ENCODE data around the gene TTC13. TPM values are rescaled to one million over a fixed set of nuclear protein-coding genes. Genes with fewer than 3 reads are reported as not detected.
A peak's percentile ranks its signal among the peaks of the same experiment; 100 is the strongest.

The TTC13 gene
- total RNA-seq, 1 donor from 2014 or later, result 19.5 TPM

GRCh38 chr1:230902349-230902923, 76.2 kb downstream of the TTC13 start:
- no peak for DNase-seq (ENCODE audit: extremely low spot score, unreplicated experiment)
- Mint-ChIP-seq H3K36me3 (ENCODE audit: unreplicated experiment) (peaks cover 17% of the 10 kb centered on the region), H3K27me3 (ENCODE audit: unreplicated experiment) (no peaks in the 10 kb centered on the region), H3K27ac (ENCODE audit: unreplicated experiment) (no peak overlapping the region), H3K4me1 (ENCODE audit: unreplicated experiment) (peaks cover 36% of the 10 kb centered on the region), H3K9me3 (ENCODE audit: unreplicated experiment) (no peaks in the 10 kb centered on the region), H3K4me3 (ENCODE audit: unreplicated experiment) (no peak overlapping the region)
- TF ChIP-seq, protein P1, sequence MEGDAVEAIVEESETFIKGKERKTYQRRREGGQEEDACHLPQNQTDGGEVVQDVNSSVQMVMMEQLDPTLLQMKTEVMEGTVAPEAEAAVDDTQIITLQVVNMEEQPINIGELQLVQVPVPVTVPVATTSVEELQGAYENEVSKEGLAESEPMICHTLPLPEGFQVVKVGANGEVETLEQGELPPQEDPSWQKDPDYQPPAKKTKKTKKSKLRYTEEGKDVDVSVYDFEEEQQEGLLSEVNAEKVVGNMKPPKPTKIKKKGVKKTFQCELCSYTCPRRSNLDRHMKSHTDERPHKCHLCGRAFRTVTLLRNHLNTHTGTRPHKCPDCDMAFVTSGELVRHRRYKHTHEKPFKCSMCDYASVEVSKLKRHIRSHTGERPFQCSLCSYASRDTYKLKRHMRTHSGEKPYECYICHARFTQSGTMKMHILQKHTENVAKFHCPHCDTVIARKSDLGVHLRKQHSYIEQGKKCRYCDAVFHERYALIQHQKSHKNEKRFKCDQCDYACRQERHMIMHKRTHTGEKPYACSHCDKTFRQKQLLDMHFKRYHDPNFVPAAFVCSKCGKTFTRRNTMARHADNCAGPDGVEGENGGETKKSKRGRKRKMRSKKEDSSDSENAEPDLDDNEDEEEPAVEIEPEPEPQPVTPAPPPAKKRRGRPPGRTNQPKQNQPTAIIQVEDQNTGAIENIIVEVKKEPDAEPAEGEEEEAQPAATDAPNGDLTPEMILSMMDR (IDR thresholded peaks at IDR 0.05), result no peak

DNA sequence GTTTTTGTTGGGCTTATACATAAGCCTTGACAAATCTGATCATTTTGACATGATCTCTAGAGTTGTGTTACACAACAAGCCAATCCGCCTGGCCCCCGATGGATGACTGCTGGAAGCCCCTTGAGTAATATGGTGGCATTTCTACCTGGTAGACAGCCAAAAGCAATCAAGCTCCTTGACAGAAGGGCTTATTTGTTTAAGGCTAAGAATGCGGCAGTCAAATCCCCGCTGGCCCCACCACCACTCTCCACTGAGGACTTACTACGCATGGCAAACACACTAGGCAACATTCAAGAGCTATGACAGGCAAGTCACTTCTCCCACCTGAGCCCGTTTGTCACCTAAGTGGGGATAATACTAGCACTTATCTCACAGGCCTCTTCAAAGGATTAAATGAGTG, 77.0 kb downstream of the TTC13 start:
- H3K27me3 Mint-ChIP-seq (ENCODE audit: unreplicated experiment), result no peaks in the 10 kb centered on the region
- H3K4me3 Mint-ChIP-seq (ENCODE audit: unreplicated experiment), result no peak overlapping the region
- H3K9me3 Mint-ChIP-seq (ENCODE audit: unreplicated experiment), result no peaks in the 10 kb centered on the region
- H3K4me1 Mint-ChIP-seq (ENCODE audit: unreplicated experiment), result peaks cover 43% of the 10 kb centered on the region
- H3K36me3 Mint-ChIP-seq (ENCODE audit: unreplicated experiment), result peaks cover 14% of the 10 kb centered on the region
- no peak for DNase-seq (ENCODE audit: extremely low spot score, unreplicated experiment)
- H3K27ac Mint-ChIP-seq (ENCODE audit: unreplicated experiment), result no peak overlapping the region
- TF ChIP-seq, protein P1 (IDR thresholded peaks at IDR 0.05), result no peak

GRCh38 chr1:230900984-230901383, 77.7 kb downstream of the TTC13 start:
- DNase-seq (ENCODE audit: extremely low spot score, unreplicated experiment), result no peak
- no peaks in the 10 kb centered on the region for H3K27me3 Mint-ChIP-seq (ENCODE audit: unreplicated experiment)
- TF ChIP-seq, protein P1 (IDR thresholded peaks at IDR 0.05), result no peak
- peaks cover 12% of the 10 kb centered on the region for H3K36me3 Mint-ChIP-seq (ENCODE audit: unreplicated experiment)
- no peak overlapping the region for H3K27ac Mint-ChIP-seq (ENCODE audit: unreplicated experiment)
- H3K4me1 Mint-ChIP-seq (ENCODE audit: unreplicated experiment), result peaks cover 37% of the 10 kb centered on the region
- H3K4me3 Mint-ChIP-seq (ENCODE audit: unreplicated experiment), result no peak overlapping the region
- H3K9me3 Mint-ChIP-seq (ENCODE audit: unreplicated experiment), result no peaks in the 10 kb centered on the region

GRCh38 chr1:230899841-230900251, 78.8 kb downstream of the TTC13 start:
- Mint-ChIP-seq H3K9me3 (ENCODE audit: unreplicated experiment) (no peaks in the 10 kb centered on the region), H3K27me3 (ENCODE audit: unreplicated experiment) (no peaks in the 10 kb centered on the region), H3K4me1 (ENCODE audit: unreplicated experiment) (peaks cover 37% of the 10 kb centered on the region), H3K27ac (ENCODE audit: unreplicated experiment) (peak overlapping the region; percentile 59), H3K4me3 (ENCODE audit: unreplicated experiment) (no peak overlapping the region), H3K36me3 (ENCODE audit: unreplicated experiment) (peaks cover 5% of the 10 kb centered on the region)
- TF ChIP-seq, protein P1 (IDR thresholded peaks at IDR 0.05), result no peak
- no peak for DNase-seq (ENCODE audit: extremely low spot score, unreplicated experiment)

DNA sequence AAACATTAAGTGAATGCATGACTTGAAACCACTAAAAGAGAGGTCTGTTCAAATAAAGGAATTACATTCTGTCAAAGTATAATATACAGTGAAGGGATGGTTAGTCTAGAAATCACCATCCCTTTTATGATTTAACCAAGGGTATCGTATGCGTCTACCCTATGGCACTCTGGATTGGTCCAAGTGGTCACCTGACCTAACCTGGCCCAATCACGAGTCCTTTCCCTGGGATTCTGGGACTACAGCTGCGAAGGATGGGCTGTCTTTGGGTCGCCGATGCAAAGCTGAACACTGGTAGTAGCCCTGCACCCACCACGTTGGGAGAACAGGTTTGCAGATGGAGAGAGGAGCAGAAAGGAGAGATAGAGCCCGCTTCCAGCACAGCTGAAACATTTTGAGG, 79.9 kb downstream of the TTC13 start:
- no peak for DNase-seq (ENCODE audit: extremely low spot score, unreplicated experiment)
- Mint-ChIP-seq H3K4me1 (ENCODE audit: unreplicated experiment) (peaks cover 46% of the 10 kb centered on the region), H3K36me3 (ENCODE audit: unreplicated experiment) (peaks cover 5% of the 10 kb centered on the region), H3K9me3 (ENCODE audit: unreplicated experiment) (no peaks in the 10 kb centered on the region), H3K27ac (ENCODE audit: unreplicated experiment) (no peak overlapping the region), H3K27me3 (ENCODE audit: unreplicated experiment) (no peaks in the 10 kb centered on the region), H3K4me3 (ENCODE audit: unreplicated experiment) (no peak overlapping the region)
- TF ChIP-seq, protein P1 (IDR thresholded peaks at IDR 0.05), result no peak

All from osteocyte (in vitro differentiated cells).